OCI-LY1 (cell line): ENCODE measurements around the gene DENND5A.

Experiments used
- H2AFZ ChIP-seq: fragments of 200-600 bp; sonication (generic), shearing (Covaris generic); 2 replicates; pipeline ENCODE4 v1.6.0; 2014; ENCODE audit warnings: antibody characterized with exemption, mild to moderate bottlenecking, low read length
- H3F3A ChIP-seq: fragments of 200-600 bp; sonication (generic), shearing (Covaris generic); 2 replicates; pipeline ENCODE4 v1.6.0; 2014; ENCODE audit warnings: mild to moderate bottlenecking, antibody characterized with exemption, low read length, moderate library complexity; ENCODE audit not compliant: insufficient read depth
- H3K27ac ChIP-seq: fragments of 200-600 bp; sonication (generic); 2 replicates; pipeline ENCODE4 v1.5.1; 2014; ENCODE audit warnings: low read length, mixed run types, mild to moderate bottlenecking, low read depth; ENCODE audit not compliant: poor library complexity, severe bottlenecking
- H3K27me3 ChIP-seq: fragments of 200-600 bp; sonication (generic); 2 replicates; pipeline ENCODE4 v1.6.0; 2014; ENCODE audit warnings: antibody characterized with exemption, mild to moderate bottlenecking, low read length, moderate library complexity; ENCODE audit not compliant: insufficient read depth
- H3K36me3 ChIP-seq: fragments of 200-600 bp; sonication (generic); 2 replicates; pipeline ENCODE4 v1.6.1; 2014; ENCODE audit warnings: mild to moderate bottlenecking, antibody characterized with exemption, low read length, moderate library complexity, mixed read lengths; ENCODE audit not compliant: insufficient read depth
- H3K4me1 ChIP-seq: fragments of 200-600 bp; sonication (generic); 2 replicates; pipeline ENCODE4 v1.5.1; 2014; ENCODE audit warnings: mild to moderate bottlenecking, low read length, moderate library complexity; ENCODE audit not compliant: insufficient read depth, severe bottlenecking
- H3K4me2 ChIP-seq: fragments of 200-600 bp; sonication (generic), shearing (Covaris generic); 2 replicates; pipeline ENCODE4 v1.6.1; 2014; ENCODE audit warnings: low read length
- H3K4me3 ChIP-seq: fragments of 200-600 bp; sonication (generic); 2 replicates; pipeline ENCODE4 v1.5.1; 2014; ENCODE audit warnings: low read length, low read depth, mild to moderate bottlenecking, mixed read lengths; ENCODE audit not compliant: poor library complexity, severe bottlenecking
- H3K79me2 ChIP-seq: fragments of 200-600 bp; shearing (Covaris generic); 2 replicates; pipeline ENCODE4 v1.6.1; 2016; ENCODE audit warnings: mixed run types, low read length, mixed read lengths; ENCODE audit not compliant: insufficient read depth
- H3K9ac ChIP-seq: fragments of 200-600 bp; sonication (generic), shearing (Covaris generic); 2 replicates; pipeline ENCODE4 v1.6.1; 2014; ENCODE audit warnings: mild to moderate bottlenecking, low read length, mixed read lengths
- H3K9me2 ChIP-seq: fragments of 200-600 bp; sonication (generic), shearing (Covaris generic); 2 replicates; pipeline ENCODE4 v1.6.1; 2014; ENCODE audit warnings: low read depth, mild to moderate bottlenecking, low read length, mixed read lengths
- H3K9me3 ChIP-seq: fragments of 200-600 bp; shearing (Covaris generic); 2 replicates; pipeline ENCODE4 v1.6.1; 2014; ENCODE audit warnings: low read length, mixed read lengths
- H4K20me1 ChIP-seq: fragments of 200-600 bp; sonication (generic), shearing (Covaris generic); 2 replicates; pipeline ENCODE4 v1.6.0; 2016; ENCODE audit warnings: mild to moderate bottlenecking, low read length; ENCODE audit not compliant: insufficient read depth
- CTCF ChIP-seq: fragments of 200-600 bp; sonication (generic), shearing (Covaris generic); IDR thresholded peaks from 2 replicates; pipeline ENCODE4 v1.5.1; 2017; ENCODE audit warnings: mild to moderate bottlenecking, antibody characterized with exemption, low read length, moderate library complexity, mixed read lengths
- EZH2 ChIP-seq: fragments of 200-600 bp; sonication (generic), shearing (Covaris generic); IDR thresholded peaks from 2 replicates; pipeline ENCODE4 v1.8.0; 2017; ENCODE audit warnings: borderline replicate concordance, mixed run types, mild to moderate bottlenecking, antibody characterized with exemption, low read length, moderate library complexity, mixed read lengths

Gene DENND5A

DNA sequence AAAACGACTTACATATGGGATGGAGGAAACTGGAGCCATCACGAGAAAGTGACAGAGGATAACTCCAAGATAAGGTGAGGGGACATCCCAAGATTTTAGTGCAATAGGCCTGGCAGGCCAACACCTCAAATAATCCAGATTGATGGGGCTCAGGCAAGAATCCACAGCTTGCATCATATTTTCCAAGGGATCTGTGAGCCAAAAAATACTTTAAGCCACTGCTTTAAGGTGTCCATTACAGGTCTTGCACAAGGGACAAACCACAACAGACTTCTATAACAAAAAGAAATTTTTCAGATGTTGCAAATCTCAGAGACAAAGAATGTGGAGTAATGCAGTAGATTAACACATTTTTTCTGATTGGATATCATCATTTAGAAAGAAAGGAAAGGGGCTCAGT is 45.6 kb downstream of the DENND5A start:
- H3K9me3 ChIP-seq = no peaks in the 10 kb centered on the region
- TF ChIP-seq CTCF (no peak), EZH2 (no peak)
- no peak overlapping the region for H3K27ac ChIP-seq
- peaks cover 12% of the 10 kb centered on the region for H3K4me1 ChIP-seq
- H3K79me2 ChIP-seq = no peaks in the 10 kb centered on the region
- no peak overlapping the region for H2AFZ ChIP-seq
- no peaks in the 10 kb centered on the region for H3F3A ChIP-seq
- no peak overlapping the region for H3K4me2 ChIP-seq
- no peaks in the 10 kb centered on the region for H3K9me2 ChIP-seq
- H3K9ac ChIP-seq = no peak overlapping the region
- H3K4me3 ChIP-seq = no peak overlapping the region
- H4K20me1 ChIP-seq = no peaks in the 10 kb centered on the region
- no peaks in the 10 kb centered on the region for H3K27me3 ChIP-seq
- H3K36me3 ChIP-seq = no peaks in the 10 kb centered on the region

DNA sequence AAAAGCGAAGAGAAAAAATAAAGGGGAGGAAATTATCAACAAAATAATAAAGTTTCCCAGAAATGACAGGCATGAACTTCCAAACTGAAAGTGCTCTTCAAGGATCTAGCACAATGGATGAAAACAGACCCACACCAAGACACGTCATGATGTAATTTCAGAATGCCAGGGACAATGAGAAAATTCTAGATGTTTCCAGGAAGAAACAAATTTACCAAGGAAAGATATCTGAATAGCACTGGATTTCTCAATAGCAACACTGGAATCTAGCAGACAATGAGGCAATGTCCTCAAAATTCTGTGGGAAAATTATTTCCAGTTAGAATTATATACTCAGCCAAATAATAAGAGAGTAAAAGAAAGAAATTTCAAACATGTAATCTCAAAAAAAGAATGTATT is 46.0 kb downstream of the DENND5A start:
- no peaks in the 10 kb centered on the region for H4K20me1 ChIP-seq
- H3K36me3 ChIP-seq = no peaks in the 10 kb centered on the region
- H3K4me3 ChIP-seq = no peak overlapping the region
- H2AFZ ChIP-seq = no peak overlapping the region
- H3K9me3 ChIP-seq = no peaks in the 10 kb centered on the region
- no peak for TF ChIP-seq EZH2
- H3K9me2 ChIP-seq = no peaks in the 10 kb centered on the region
- H3K27ac ChIP-seq = no peak overlapping the region
- no peak overlapping the region for H3K4me2 ChIP-seq
- H3K4me1 ChIP-seq = peaks cover 13% of the 10 kb centered on the region
- H3K79me2 ChIP-seq = no peaks in the 10 kb centered on the region
- no peaks in the 10 kb centered on the region for H3F3A ChIP-seq
- H3K9ac ChIP-seq = no peak overlapping the region
- H3K27me3 ChIP-seq = no peaks in the 10 kb centered on the region

- no peak overlapping the region for H2AFZ ChIP-seq
- peaks cover 13% of the 10 kb centered on the region for H3K4me1 ChIP-seq
- no peaks in the 10 kb centered on the region for H3K36me3 ChIP-seq
- H3K9me2 ChIP-seq = no peaks in the 10 kb centered on the region
- no peak overlapping the region for H3K4me2 ChIP-seq
- H3K9me3 ChIP-seq = no peaks in the 10 kb centered on the region
- TF ChIP-seq CTCF (no peak), EZH2 (no peak)
- no peak overlapping the region for H3K4me3 ChIP-seq
- H3F3A ChIP-seq = no peaks in the 10 kb centered on the region
- H4K20me1 ChIP-seq = no peaks in the 10 kb centered on the region
- H3K27ac ChIP-seq = no peak overlapping the region
- no peaks in the 10 kb centered on the region for H3K27me3 ChIP-seq
- no peaks in the 10 kb centered on the region for H3K79me2 ChIP-seq
- no peak overlapping the region for H3K9ac ChIP-seq
Measured at GRCh38 chr11:9214765-9215164, 50.4 kb downstream of the DENND5A start.

DNA sequence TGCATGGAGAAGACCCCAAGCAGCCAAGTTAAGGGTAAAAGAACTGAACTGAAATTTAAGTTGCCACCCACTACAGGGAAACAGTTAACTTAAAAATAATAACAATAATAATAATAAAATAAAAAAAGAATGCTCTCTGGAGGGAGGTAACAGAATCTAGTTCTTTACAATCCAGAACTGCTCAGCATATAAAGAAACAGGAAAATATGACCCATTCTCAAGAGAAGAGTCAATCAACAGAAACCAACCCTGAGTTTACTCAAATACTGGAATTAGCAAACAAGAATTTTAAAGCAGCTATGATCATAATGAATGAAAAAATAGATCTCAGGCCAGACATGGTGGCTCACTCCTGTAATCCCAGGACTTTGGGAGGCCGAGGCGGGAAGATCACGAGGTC is 53.8 kb downstream of the DENND5A start:
- H3K4me1 ChIP-seq = peaks cover 13% of the 10 kb centered on the region
- H3K4me3 ChIP-seq = no peak overlapping the region
- H3K79me2 ChIP-seq = no peaks in the 10 kb centered on the region

More for the DNA sequence above, 53.8 kb downstream of the DENND5A start:
- Histone ChIP-seq H3K9me2 (no peaks in the 10 kb centered on the region), H3K27ac (no peak overlapping the region), H3K9ac (no peak overlapping the region), H2AFZ (no peak overlapping the region), H4K20me1 (no peaks in the 10 kb centered on the region), H3K27me3 (no peaks in the 10 kb centered on the region), H3K4me2 (no peak overlapping the region), H3F3A (no peaks in the 10 kb centered on the region), H3K9me3 (no peaks in the 10 kb centered on the region), H3K36me3 (no peaks in the 10 kb centered on the region)
- TF ChIP-seq CTCF (no peak), EZH2 (no peak)
